Activated T-helper 1 cell treated with Interleukin-2 at 50 U/mL for 16 hours (primary cell): ENCODE results near the gene RAB30.
"Not testable (repeated sequence)": the region's sequence is repeated elsewhere in the genome, so short reads cannot be mapped to it uniquely, and the experiment has no call there.

ENCODE experiments used
- DNase-seq: peaks from one replicate; pipeline ENCODE4 v3.0.0-alpha.2; 2020; ENCODE audit warnings: low read depth

The RAB30 gene

DNA sequence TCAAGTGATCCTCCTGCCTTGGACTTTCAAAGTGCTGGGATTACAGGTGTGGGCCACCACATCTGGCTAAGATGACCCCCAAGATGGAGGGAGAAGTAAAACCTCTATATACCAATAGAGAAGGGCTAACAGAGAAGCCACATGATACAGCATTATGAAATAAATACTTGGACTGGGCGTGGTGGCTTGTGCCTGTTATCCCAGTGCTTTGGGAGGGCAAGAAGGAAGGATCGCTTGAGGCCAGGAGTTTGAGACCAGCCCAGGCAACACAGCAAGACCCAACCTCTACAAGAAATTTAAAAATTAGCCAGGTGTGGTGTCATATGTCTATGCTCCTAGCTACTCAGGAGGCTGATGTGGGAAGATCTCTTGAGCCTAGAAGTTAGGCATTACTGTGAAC is 61.7 kb downstream of the RAB30 start:
- no peak for DNase-seq

DNA sequence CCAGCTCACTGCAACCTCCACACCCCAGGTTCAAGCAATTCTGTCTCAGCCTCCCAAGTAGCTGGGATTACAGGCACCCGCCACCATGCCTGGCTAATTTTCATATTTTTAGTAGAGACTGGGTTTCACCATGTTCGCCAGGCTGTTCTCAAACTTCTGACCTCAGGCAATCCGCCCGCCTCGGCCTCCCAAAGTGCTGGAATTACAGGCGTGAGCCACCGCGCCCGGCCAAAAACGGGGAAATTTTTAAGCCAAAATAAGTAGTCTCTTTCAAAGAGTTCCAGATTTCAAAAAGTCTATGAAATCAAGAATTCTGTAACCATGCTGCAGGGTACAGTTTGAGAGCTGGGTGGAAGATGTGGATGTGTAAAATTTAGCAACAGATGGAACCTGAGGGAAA is 62.6 kb downstream of the RAB30 start:
- not testable (repeated sequence) for DNase-seq

DNA sequence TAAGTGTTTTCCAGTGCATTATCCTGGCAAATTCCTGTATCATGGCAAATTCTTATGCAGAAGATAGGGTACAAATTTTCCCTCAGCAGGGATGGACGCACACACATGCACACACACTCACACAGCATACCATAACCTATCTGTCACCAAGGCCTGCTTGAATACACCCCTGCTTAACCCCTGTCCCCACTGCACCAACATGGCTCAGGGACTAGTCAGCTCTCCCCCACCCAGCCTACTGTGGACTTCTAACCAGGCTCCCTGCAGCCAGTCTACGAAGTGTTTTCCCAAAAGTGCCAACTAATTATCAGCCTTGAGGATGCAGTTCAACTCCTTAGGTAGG is 63.1 kb downstream of the RAB30 start:
- DNase-seq = no peak

DNA sequence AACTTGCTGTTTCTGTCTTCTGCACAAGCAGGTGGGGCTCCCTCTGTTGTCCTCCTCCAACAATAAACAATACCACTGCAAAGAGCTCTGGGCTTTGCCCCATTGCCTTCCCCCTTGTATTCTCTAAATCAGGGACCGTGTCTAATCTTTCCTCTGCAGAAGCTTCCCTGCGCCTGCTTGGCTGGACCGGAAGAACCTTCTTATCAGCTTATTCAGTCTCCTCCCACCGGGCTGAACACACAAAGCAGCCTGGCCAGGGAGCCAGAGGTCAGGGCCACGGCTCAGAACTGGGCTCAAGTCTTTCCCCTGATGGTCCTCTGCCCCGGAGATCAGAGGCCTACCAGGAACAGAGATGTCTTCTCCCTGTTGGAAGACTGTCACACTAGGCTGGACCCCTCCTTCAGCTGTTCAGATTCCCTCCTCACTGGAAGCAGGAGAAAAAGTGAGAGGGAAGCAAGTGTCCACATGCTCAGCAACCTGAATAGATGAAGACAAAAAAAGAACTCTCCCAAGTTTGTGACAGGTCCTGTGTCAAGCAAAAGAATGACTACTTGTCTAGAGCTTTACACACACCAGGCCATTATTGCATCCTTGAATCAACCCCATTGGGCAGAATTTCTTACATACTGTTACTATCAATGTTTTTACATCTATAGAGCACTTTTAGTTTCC is 63.7 kb downstream of the RAB30 start:
- DNase-seq = no peak

DNA sequence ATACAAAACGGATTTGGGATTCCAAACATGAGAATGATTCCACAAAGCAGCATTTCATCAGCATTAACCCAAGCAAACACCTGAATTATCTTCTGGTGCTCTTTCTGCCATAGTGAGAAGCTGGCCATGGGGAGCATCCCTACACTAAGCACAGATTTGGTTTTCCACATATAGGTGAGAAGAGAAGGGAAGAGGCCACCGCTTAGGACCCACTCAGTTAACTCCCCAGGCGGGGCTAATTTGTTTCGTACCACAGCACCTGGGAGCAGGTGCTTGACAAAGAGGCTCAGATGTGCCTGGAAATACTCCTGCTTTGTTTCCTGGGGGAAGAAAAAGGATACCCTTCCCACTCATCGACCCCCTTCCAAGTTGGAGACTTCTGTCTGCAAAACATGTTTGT is 64.2 kb downstream of the RAB30 start:
- no peak for DNase-seq

DNA sequence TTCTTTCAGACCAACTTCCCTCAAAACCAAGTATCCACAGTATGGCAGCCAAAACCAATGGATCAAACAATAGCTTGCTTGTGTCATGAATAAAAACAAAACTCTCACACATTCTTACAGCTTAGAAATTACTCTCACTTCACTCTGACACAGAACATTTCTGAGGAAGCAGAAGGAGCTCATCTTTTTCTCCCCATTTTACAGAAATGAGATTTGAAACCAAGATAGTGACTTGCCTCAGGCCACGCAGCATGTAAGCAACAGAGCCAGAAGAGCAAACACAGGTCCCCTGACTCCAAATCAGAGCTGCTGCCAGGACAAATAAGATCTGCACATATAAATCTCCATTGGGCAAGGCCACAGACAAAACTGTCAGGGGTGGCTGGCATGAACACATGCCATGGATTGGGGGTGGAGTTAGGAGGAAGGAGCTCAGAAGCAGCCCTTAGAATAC is 64.8 kb downstream of the RAB30 start:
- DNase-seq = no peak

DNA sequence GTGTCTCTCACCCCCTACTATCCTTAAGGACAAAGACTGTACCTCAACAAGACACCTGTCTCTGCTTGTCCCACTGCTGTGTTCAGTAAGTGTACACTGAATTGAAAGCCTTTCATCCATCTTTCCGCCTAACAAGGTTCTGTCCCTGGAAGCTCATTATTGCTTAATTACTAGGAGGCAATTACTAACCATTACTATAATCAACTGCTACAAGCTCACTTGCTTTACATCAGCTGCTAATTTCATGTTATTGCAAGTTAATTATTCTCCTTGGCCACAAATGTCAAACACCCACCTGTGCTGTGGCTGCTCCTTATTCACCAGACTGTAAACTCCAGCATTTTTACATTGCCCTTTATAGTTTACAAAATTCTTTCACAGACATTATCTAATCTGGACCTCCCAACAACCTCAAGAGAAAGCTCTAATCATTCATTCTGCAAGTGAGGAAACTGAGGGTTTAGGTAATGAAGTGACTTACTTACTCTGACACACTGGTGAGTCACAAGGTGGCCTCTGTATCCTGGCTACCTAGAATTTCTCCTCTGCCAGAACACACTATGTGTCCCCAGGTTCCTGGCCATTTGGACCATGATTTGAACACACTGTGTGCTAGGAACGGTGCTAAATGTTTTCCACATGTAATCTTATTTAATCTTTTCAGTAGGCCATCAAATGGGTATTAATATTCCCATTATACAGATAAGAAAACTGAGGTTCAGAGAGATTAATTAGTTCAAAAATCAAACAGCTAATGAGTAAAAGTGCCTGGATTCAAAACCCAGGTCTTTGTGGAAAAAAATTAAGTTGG is 66.7 kb downstream of the RAB30 start:
- DNase-seq = no peak

DNA sequence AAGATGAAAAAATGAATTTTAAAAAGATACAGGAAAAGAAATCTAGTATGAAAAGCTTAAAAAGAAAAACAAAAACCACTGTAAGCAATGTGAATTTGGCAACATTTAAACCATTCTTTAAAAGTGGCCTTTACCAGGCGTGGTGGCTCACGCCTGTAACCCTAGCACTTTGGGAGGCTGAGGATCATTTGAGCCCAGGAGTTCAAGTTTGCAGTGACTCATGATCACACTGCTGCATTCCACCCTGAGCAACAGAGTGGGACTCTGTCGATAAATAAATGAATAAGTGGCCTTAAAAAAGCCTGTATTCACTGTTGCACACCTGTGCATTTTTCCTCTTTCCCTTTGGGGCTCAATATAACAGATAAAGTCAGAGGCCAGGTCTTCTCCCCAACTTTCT is 69.2 kb downstream of the RAB30 start:
- DNase-seq = no peak

DNA sequence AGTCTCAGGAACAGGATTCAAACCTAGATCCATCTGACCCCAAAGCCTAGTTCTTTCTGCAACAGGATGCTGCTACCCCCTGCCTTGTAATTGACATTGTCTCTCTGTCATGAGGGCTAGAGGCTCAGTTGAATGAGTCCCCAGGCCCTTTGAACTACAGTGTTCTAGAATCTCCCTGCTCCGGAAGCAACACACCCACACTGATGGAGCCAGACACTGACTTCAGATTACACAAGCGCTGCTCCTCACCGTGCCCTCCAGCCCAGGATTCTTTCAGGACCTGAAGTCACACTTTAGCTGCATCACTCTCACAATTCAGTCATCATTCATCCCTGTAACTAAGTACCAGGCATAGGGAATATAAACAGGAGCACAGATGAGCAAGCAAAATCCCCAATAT is 69.6 kb downstream of the RAB30 start:
- no peak for DNase-seq

DNA sequence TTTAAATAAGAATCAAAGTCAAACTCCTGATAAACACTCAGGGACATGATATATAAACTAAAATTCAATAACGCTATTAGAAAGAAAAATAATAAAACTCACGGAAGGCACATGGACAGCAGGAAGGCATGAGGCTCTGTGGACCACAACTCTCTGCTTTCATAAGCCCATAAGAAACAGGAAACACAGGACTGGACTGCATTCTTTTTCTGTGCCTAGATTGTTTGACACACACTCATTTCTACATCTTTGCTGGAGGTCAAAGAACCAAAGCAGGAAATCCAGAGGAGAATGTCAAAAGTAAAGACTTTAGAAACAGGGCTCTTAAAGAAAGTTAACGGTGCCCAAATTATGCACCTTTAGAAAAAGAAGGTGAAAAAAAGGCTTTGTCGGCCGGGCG is 71.3 kb downstream of the RAB30 start:
- no peak for DNase-seq

DNA sequence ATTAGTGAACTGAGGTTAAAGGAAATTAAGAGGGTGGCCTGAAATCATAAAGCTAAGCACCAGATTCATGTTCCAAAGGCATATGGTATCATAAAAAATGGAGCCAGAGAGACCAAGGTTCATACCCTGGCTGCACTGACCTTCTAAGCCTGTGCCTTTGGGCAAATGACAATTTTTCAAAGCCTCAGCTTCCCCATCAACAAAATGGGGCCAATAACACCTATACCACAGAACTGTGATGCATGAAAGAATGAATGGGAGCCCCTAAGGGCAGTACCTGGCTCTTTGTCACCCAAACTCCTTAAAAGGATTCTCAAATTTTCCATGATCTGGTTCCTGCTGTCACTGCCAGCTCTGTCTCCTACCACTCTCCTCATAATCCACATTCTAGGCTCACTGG is 72.5 kb downstream of the RAB30 start:
- DNase-seq = no peak

DNA sequence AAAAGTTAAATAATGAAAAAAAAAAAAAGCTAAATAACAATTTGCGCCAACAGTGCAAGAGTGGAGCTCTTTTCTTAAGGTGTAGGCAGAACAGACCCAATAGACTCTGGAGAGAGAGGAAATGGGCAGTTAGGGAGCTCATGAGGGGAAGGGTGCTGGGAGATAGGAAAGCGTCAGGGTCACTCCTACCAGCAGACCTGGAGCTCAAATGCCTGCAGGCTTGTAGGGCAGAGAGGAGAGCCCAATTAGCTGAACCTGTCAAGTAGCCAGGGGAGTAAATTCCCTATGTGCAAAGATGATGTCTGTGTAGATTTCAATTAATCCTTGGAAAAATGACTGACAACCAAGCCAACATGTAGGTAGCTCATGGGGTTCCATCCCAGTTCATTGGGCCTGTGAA is 73.0 kb downstream of the RAB30 start:
- DNase-seq = no peak

DNA sequence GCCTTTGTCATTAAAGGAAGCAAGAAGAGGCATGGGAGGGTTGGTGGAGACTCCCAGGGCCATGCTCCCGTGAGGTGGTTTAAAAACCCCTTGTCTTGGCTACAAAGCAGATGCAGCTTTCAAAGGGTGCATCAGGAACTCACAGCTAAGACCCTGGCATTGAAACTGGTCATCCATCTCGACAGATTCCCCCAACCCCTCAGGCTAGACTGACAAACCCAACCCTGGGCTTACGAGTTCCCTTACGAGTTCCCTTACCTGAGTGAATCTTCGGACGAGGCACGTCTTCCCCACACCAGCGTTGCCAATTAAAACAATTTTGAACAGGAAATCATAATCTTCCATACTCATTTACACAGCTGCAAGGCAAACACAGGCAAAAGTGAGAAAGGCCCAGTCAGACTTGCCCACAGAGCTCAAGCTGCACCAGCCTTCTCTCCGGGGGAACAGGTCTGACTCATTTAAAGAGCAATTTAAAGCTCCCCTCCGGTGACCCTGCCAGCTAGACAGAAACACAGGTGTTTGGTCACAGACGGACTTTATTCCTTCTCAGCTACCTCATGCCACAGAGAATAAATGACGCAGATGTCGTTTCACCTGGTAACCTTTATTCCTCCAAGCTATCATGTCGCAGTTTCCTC is 74.6 kb downstream of the RAB30 start:
- no peak for DNase-seq

DNA sequence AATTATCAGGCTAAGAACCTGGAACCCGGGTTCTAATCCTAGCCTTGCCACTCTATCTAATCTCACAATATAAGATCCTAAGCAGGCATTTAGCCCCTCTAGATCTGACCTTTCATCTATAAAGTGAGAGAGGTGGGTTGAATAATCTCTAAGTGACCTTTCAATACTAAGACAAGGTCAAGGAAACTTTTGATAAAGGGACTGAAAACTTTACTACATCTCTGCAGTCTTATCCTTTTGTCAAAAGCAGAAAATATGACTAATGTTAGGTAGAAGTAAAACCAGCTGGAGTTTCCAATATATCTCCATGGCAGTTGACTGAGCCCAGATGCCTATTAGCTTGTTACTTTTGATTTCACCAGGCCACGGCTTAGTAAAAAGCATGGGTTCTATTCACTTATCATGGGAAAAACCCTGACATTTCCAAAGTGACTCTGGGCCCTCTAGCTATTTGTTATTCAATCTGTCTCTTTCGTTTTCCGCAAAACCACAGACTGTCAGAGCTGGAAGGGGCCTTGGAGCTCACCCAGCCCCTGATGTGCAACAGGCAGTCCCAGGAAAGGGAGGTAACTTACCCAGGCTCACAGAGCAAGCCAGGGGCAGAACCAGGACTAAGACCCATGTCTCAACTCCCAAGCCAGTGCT is 75.8 kb downstream of the RAB30 start:
- DNase-seq = no peak

DNA sequence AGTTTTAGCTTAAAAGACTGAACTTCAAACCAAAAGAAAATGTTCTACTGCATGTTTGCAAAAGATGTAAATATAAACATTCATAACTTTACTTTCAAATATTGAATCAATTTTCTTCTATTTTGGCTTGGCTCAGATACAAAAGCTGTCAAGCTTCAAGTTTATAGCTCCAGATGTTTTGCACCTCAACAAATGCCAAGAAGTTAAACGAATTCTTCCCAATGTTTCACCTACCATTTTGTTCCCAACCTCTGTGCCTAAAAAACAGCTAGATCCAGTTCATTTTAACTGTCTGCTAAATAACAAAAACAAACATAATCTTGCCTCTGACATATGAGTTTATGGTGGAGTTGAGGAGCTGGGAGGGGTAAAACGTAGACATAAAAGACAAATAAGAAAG is 76.5 kb downstream of the RAB30 start:
- no peak for DNase-seq

DNA sequence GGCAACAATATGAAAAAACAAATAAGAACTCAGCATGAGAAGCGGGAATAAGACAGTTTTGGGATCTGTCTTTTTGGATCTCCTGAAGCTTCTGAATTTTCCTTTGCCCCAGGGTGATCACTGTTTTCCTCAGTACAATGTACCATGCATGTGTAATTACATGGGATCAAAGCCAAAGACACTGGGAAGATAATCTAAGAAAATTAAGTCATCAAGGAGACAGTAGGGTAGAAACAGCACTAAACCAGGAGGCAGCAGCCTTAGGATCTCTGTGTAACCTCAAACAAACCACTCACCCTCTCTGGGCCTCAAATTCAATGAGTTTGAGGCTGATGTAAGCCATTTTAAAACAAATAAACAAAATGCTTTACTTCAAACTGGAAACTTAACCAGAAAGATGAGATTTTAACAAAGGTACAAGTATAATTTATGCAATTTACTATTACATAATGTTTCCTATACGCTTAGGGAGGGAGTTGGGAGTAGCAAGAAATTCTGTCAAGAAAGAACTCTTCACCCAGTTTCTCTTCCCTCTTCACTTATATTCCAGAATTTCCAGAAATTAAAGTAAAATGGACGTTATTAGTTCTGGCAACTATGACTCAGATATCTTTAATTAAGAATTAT is 77.0 kb downstream of the RAB30 start:
- DNase-seq = no peak

DNA sequence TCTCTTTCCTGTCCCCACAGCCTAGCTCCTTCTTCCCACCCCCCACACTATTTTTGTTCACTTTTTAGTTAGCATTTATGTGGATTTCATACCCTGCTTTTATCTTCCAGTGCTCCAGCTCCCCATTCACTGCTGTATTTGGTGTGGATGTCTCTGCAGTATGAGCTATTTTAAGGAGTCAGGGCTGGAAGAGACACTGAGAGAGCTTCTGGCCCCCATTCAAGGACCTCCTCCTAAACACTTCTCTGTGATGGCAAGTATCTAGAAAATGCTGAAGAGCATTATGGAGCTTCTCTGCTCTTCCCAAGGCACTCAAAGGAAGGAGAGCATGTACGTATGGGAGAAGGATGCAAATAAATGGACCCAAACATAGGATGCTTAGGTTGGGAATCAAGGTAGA is 79.5 kb downstream of the RAB30 start:
- DNase-seq = no peak

DNA sequence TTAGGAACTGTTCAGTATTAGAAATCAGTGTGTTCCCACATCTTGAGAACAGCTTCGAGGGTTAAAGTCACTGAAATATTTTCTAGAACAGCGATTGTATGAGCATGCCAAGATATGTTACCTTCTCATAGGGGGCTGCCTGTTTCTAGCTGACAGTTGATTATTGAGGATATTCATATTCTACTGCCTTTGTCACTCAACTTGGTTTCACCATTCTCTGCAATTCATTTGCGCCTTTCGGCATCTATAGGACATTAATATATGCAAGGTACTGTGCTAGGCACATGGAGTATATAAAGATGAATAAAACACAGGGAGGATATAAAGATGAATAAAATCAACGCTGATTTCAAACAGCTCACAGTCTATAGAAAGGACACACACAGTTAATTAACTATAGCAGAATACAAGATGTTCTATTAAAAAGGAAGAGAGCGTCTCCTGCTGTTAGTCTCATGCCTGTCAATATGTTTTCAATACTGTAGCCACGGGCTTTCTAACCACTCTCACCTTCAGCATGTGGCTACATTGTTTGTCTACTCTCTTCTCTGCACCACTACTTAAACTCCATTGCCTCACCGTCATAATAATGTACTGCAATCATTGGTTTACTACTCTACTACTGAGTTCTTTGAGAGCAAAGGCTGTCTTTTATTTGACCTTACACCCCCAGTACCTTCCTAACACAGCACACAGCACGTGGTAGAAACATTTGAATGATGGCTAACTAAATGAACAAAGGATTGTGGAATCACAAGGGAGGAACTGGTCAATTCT is 81.9 kb downstream of the RAB30 start:
- DNase-seq = no peak

DNA sequence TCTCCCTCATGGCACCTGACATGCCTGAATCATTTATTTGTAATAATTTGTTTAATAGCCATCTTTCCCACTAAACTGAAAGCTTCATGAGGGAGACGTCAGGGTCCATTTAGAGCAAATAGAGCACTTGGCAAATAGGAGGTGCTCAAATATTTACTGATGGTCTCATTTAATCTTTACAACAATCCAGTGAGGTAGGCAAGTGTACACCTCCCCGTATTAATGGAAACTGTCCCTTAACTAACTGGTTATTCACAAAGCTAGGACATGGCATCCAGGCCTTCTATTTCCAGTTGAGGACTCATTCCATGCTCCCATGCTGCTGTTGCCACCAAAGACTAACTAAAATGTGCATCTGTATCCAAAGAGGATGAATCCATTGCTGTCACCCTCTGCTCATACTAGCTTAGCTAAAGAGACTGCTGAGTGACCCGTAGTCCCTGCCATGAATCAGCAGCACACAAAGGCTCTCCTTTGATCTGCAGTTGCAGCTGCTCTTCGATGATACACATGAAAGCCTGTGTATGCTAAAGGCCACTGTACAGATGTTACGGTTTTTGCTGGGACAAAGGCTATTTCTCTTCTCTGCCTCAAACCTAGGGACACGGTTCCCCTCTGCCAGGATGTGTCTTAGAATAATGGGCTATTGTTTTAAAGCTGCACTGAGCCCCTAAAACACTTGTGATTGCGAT is 82.6 kb downstream of the RAB30 start:
- DNase-seq = no peak

DNA sequence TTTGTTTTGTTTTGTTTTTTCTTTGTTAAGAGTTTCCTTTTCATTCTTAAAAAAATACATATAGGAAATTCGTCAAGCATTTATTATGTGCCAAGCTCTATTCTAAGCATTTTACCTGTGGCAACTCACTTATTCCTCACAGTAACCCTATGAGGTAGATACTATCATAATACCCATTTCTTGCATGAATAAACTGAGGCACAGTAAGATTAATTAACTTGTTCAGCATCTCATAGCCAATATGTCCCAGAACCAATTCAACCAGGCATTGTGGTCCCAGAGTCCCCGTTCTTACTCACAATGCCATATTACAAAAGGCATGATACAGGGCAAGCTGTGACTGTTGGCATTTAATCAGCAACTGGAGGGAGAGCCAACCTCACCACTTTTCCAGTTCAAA is 83.7 kb downstream of the RAB30 start:
- no peak for DNase-seq

DNA sequence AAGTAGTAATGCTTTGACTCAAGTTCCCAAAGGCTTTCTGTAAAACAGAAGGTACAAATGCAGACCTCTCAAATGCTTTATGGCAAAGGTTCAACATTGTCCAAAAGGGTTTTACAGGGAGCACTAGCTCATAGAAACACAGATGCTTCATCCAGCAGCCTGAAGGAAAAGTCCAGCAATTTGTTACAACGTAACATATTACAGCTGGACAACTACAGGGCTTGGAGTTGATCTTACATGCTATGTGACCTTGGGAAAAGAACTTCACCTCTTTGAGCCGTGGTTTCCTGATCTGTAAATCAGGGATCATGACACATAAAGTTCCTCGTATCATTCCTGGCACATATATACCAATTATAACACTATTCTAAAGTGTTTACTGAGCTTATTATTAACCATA is 85.3 kb downstream of the RAB30 start:
- no peak for DNase-seq
